ENCODE measurements around the gene UTP25.

DNA sequence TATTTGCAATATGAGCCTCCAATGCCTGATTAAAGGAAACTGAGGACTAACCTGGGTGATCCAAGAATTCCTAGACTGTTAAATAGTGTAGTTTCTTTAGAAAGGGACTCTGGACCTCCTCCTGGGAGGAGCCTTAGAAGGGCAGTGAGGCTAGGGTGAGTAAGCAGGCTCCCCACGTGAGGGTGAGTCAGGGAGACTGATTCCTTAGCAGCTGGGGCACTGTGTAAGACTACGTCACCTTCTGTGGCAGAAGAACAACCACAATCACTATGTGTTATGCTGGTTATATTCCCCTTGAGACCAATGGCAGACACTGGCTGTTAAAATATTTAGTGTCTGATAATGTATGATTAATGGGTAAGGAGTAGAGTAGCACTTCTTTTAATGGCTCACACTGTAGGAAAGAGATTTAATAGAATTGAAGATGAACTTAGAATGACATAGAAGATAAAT is 56.9 kb downstream of the UTP25 start:
- TF ChIP-seq POLR2AphosphoS5 (IDR thresholded peaks at IDR 0.05; ENCODE audit: insufficient read depth, low read depth, low read length) = peak; percentile 63
- no peak for TF ChIP-seq EZH2 (IDR thresholded peaks at IDR 0.05; ENCODE audit: borderline replicate concordance, low read depth, low read length, severe bottlenecking)
- TF ChIP-seq, protein P1, sequence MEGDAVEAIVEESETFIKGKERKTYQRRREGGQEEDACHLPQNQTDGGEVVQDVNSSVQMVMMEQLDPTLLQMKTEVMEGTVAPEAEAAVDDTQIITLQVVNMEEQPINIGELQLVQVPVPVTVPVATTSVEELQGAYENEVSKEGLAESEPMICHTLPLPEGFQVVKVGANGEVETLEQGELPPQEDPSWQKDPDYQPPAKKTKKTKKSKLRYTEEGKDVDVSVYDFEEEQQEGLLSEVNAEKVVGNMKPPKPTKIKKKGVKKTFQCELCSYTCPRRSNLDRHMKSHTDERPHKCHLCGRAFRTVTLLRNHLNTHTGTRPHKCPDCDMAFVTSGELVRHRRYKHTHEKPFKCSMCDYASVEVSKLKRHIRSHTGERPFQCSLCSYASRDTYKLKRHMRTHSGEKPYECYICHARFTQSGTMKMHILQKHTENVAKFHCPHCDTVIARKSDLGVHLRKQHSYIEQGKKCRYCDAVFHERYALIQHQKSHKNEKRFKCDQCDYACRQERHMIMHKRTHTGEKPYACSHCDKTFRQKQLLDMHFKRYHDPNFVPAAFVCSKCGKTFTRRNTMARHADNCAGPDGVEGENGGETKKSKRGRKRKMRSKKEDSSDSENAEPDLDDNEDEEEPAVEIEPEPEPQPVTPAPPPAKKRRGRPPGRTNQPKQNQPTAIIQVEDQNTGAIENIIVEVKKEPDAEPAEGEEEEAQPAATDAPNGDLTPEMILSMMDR (IDR thresholded peaks at IDR 0.05; ENCODE audit: extremely low read depth in 1 of 2, insufficient read depth in 1 of 2, low read depth in 1 of 2, low read length in 2 of 2) = no peak
- peak; percentile 40 for TF ChIP-seq POLR2A (IDR thresholded peaks at IDR 0.05; ENCODE audit: low read depth, low read length)

Data from endothelial cell of umbilical vein (primary cell).